Stimulated activated CD4-positive, alpha-beta T cell treated with anti-CD3 and anti-CD28 coated beads, Interleukin-12 subunit alpha, Interleukin-12 subunit beta, amount 100 ng/mL, for 24 hours (primary cell): ENCODE results near the gene GGACT.
A peak's percentile ranks its signal among the peaks of the same experiment; 100 is the strongest.

Experiments used
- DNase-seq, 2 experiments: peaks; one replicate each; pipeline ENCODE4 v3.0.0-alpha.2; 2020; ENCODE audit warnings: low read depth in 2 of 2

GGACT gene

DNA sequence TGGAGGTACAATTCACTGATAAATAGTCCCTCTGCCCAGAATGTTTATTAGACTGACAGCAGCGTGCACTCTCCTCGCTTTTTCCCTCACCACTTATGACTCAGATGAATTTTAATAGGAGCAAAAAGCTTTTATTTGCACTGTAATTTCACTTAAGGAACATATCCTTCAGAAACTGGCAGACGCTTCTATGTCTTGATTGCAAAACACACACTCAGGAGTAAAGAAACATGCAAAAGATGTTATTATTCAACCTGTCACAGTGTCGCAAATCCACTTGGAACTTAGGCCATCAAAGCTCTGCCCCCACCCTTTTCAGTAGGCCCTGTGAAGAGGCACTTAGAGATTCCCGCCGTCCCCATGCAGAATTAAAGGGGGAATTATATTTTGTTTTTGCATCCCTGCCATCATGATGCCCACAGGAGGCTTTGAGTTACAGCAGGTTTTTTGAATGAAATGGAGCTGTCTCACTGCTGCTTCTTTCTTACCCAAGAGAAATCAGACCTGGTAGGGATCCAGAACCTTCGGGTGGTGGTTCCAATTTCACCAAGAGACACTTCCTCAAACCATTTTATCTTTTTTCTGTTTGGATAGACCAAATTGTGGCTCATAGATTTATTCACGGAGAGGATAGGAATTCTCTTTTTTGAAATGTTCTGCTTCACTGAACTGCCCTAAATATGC lies 74.5 kb downstream of the GGACT start:
- no peak for DNase-seq

DNA sequence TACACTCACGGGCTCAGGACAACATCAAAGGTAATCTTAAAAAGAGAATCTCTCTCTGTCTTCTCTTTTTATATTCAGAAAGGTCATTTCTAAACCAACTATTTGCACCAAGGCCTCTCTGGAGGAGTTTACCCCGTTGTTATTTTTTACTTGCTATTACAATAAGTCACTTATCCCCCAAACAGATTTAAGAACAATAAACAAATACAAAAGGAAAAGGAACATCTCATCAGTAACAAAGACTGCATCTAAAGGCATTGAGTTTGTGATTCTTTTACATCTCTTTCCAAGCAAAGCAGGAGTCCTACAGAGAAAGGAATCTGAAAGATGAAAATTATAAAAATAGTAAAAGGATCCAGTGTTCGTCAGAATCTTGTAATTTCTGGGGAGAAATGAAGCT lies 75.4 kb downstream of the GGACT start:
- DNase-seq: no peak

DNA sequence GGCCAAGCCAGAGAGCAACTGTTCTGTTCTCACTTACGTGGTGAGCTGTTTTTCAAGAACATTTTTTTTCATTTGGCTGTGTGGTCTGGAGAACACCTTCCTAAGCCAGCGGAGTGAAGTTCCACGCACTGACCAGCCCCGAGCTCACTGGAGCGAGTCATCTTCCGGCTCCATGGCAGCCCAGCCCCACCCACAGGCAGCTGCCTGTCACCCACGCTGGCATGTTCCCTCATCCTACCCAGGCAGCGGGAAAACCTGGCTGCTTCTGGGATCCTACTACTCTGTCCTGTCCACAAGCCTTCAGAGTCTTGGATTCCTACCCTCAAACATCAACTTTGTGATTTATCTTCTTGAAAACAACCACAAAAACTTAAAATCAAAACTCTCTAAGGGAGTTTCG lies 76.2 kb downstream of the GGACT start:
- DNase-seq: no peak

DNA sequence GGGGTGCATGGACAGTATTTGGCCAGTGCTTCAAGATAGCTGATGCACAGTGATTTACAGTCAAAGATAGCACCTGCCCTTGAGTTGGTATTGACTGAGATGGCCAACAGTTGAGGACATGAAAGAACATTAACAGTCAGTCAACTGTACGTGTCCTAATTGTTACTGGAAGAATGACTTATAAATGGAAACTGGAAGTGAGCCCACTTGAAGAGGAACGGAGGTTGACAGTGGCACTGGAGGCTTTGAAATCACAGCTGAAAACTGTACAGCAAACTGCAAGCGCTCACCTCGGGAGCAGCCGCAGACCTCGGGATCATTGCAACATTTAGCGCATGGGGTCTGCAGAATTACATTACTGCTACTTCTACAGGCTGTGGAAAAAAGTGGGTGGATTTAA lies 77.1 kb downstream of the GGACT start:
- DNase-seq: no peak

DNA sequence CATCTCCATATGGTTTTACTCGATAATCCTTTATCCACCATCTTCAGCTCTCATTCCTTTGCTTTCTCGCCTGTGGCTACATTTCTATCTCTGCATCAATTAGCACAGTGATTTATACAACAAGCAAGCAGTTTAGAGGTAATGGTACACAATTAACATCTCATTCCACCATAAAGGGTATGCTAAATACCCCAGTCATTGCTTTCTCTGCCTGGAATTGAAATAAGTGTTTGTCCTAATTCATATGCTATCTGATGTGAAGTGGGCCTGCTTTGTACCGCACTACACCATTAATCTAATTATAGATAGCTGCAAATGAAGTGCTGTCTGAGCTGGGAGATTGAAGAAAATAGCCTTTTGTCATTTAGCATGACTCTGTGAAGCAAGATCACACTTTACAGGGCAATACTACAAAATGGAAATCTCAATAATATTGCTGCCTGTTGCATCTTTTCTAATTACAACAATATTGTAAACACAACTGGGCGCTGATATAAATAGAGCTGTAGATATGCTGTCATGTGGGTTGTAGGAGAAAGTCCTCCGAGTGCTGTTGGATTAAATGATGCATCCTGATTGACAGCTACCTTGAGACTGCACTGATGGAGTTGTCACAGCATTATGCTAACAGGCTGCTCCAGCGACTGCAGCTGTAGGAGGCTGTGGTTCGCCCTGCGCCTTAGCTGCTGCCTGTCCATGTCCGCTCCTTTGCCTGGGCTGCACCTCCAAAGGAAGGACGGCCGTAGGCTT lies 78.2 kb downstream of the GGACT start:
- no peak for DNase-seq

DNA sequence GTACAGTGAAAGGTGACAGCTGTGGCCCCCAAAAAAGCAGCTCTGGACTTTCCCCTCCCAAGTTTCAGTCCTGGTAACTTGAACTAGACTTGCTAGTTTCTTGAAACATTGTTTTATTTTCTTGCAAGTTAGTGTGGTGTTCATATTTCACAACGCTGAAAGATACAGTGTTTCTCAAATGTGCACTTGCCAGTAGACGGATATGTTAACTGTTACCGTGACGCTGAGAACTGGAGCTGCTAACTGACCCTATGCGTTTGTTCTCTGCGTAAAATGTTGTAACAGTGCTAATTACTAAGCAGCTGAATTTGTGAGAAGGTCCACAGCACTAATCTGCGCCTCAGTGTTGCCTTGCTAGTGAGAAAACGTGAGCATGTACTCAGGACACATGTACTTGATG lies 79.6 kb downstream of the GGACT start:
- no peak for DNase-seq

DNA sequence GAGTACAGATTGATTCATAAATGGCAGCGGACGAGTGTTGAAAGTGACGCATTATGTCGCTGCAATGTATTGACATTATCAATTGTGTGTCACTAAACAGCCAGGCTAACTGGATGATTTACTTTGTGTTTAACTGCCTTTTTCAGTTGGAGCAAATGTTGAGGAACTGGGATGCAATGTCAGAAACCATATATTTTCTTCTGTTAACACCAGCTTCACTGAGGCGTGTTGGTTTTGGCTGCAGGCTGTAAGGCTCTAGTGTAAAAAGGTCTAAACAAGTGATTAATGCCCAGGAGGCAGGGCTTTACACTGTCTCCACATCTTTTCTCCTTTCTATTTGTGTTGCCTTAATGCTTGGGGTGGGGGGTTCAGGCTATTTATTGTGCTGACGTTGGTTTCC lies 80.1 kb downstream of the GGACT start:
- DNase-seq: no peak

DNA sequence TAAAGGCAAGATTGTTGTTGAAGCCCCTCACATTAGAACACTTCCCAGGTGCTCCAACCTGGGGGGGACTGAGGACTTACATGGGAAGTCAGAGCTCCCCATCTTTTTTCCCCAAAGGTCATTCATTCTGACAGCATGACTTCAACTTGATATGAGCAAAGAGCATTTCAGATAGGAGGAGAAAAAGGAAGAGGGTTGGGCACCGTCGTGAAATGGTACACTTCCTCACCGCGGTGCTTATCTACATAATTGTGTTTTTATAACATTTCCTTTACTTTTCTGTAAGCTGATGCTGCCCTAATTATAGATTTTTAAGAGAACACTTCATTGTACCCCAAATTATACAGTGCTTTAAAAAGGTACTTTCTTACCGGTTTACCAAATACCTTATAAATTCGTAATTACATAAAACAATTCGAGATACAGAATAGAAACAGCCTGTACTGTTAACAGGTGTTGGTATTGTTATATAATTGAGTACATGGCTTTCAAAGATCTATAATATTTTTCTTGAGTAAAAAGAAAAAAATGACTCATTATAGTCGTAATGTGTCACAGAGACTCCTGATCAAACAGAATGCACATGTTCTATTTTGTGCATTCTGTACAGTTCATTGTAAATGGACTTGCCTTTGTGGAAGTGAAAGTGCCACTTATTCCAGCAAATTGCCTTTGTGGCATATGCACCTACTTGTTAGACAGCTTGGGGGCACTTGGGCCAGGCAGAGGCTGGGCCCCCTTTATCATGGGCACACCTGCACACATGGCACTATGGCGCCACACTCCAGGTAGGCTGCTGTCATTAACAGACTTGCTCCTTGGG lies 81.8 kb downstream of the GGACT start:
- DNase-seq: no peak

DNA sequence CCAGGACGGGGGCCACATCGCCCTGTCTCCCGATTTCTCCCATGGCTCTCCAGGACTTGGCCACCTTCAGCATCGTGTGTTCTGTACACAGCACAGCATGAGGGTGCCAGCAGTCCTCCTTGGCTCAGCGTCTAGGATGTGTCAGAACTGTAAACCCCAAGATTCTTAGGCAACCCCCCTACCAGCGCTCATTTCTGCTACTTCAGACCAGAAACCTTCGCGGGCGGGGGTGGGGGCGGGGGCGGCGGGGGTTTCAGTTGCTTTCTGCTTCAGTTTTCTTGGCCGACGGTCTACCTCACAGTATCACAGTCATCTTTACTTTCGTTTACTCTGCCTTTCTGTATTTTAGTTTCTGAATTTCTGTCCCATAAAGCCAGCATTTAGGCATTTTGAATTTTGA lies 82.4 kb downstream of the GGACT start:
- DNase-seq: peak; percentile 27 to 34

DNA sequence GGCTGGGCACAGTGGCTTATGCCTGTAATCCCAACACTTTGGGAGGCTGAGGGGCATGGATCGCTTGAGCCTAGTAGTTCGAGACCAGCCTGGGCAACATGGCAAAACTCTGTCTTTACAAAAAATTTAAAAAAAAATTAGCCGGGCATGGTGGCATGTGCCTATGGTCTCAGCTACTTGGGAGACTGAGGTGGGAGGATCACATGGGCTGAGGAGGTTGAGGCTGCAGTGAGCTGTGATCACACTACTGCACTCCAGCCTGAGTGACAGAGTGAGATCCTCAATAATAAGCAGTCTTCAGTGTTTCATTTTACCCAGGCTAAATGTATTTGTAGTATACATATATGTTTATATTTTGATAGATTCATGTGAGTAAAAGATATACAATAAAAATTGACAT lies 85.0 kb downstream of the GGACT start:
- no peak for DNase-seq

DNA sequence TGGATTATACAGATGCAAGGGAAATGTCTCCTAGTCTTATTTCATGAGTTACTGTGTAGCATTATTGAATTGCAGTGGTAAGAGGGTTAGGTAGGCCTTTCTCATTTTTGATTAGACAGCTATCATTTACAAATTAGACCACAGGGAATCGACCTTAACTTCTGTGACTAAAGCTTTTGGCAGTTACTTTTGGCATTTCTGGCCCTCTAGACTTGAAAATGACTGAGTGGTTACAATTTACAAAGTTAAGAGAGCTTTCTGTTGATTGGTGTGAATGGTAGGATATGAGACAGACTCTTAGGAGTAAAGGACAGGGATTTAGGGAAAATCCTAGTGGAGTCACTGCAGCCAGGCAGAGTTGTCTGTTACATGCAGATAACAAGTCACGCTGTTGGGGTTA lies 86.1 kb downstream of the GGACT start:
- no peak for DNase-seq

DNA sequence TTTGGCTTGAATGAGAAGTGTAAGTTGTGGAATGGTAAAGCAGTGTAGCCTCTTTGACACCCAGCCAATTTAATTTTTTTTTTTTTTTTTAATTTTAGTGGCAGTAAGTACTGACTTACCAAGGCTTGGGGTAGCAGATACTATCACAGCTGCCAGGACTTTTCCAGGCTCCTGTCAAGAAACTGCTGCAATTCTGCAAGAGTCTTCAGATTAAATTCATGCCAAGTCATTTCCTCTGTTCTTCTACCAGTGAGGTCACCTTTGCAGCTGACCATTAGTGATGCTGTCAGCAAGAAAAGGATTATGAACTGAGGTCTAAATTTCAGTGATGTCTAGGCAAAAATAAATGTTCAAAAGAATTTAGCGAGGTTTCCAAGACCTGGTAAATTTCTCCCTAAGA lies 91.2 kb downstream of the GGACT start:
- DNase-seq: no peak

DNA sequence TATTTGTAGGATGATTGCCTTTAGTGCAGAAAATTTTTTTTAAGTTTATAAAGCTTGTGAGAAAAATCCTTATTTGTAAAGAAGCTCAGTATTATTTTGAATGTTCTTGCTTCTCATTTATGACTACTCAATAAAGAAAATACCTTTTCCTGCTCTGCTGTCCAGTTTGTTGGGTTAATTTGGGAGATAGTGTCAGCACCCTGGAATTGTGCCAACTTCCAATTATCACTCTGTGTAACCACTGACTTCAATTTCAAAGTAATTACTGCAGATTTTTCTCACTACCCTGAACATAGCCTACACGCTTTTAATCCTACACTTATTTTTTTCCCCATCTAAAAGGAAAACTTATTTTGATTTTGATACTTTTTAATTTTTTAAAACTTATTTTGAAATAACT lies 93.1 kb downstream of the GGACT start:
- no peak for DNase-seq

DNA sequence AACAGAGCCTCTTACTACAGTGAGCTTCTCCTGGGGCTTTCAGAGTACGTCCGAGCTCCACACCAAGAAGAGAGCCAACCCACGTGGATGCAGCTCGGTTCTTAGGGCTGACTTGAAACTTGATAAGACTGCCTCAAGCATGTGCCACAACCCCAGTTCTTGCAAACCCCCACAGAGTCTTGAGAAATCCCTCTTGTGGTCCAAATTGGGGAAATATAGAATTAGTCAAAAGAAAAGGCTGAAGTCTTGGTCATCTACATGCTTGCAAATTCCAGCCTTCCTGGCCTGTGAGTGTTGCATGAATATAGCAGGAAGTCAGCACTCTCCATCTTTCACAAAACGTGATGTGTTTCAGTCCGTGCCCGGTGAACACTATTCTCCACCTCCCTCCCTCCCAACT lies 95.2 kb downstream of the GGACT start:
- DNase-seq: no peak

DNA sequence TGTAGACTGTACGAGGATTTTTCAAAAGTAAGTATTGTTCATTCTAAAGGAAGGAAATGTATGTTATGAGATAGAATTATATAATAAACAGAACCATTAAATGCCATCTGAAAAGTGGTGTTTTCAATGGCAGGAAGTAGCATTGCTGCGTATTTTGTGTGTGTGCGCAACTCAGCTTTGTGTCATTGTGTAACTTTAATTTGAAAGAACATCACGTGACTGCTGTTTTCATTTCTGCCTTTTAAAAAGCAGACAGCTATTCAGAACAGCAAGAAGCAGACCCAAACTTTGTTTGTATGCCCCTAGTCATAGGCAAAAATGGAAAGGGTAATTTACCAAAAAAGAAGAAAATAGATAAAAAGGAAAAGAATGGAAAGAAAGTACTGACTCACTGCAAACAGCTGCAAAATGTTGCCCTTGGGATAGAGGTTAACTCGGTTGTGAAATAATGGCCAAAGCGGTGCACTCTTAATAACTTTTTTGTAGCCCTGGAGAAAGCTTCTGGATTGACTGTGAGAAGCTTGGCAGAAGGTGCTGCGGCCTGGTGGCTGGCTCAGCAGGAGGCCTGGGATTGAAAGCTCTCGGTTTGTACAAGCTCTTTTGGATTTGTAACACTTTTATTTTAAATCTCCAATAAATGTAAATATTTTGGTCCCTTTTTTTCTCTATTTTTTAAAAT lies 97.3 kb downstream of the GGACT start:
- DNase-seq: no peak

DNA sequence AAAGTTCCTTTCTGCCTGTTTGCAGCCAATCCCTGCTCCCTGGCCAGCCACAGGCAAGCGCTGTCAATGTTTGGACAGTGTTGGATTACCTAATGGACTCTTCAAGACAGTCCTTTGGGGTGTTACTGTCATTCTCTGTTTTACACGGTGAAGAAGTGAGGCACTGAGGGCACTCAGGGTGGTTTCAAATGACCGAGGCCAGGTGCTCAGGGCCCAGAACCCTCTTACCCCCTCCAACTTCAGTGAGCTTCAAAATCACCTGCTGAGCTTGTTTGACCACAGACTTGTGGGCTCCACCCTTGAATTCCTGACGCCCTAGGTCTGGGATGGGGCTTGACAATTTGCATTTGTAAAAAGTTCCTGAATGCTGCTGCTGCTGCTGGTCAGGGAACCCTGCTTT lies 97.9 kb downstream of the GGACT start:
- no peak for DNase-seq

DNA sequence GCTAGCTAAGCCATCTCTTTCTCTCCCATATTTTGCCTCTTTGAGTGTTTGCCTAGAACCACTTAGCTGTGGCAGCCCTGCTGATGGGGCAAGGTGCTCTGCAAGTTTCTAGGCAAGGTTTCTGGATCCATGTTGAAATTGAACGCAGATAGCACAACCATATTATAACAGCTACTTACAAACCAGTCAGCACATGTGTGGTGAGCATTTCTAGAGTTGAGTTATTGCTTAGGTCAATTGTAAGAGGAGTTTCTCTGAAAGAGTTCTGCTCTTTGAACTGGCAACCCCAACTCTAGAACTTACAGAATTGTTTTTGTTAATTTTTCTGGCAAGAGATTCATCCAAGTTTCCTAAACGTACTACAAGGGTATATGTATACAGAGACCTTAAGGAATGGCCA lies 103.3 kb downstream of the GGACT start:
- DNase-seq: no peak

DNA sequence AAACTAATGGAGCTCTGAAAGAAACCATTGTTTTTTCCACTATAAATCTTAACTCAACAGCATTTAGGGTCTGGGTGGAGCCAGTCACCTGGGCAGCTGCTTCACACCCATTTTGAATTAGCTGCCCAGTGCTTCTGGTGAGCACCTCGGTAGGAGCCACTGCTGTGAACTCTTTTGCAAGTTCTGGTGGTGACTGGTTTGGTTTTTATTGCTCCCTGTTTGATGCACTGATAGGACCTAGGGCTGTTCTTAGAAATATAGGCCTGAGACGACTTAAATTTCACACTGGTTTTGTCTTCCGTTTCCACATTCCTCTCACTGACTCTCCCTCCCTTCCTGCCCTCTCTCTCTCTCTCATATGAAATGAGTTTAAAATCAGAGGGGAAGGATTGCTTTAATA lies 103.9 kb downstream of the GGACT start:
- no peak for DNase-seq

DNA sequence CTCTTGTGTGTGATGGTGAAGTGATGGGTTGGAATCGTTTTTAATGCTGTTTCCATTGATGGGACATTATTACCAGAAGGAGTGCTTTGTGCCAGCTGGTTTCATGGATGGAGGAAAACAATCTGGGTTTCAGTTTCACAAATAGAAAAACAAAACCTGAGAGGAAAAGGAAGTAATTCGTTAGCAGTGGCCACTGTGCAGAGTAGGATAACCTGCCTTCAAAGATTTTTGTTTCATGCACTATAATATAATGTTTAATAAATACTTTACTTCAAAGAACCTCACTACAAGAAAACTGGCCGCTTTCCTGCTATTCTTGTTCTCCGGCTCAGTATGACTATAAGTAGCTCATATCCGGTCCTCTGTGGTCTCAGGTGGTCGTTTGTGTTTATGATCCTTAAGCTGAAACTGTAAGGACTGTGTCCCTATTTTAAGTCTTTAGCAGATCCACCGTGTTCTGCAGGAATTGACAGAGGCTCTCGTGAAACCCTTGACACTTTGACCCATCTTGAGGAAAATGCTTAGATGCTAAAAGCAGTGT lies 104.7 kb downstream of the GGACT start:
- no peak for DNase-seq

DNA sequence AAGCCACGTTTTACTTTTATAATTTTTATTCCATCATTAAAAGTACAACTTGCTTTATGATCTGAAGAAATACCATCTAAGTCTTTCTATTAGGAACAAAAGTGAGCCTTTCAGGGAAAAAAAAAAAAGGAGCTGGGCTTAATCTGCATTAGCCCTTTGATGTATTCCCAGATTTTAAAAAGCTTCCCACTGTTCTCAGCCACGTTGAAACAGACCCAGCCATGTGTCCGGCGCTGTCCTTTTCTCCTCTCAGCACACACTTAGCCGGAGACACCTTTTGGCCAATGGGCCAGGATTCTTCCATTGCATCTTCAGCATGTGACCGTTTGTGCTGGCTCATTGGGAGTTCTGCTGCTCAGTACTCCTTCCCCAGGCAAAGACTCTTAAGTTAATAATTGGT lies 105.5 kb downstream of the GGACT start:
- no peak for DNase-seq

DNA sequence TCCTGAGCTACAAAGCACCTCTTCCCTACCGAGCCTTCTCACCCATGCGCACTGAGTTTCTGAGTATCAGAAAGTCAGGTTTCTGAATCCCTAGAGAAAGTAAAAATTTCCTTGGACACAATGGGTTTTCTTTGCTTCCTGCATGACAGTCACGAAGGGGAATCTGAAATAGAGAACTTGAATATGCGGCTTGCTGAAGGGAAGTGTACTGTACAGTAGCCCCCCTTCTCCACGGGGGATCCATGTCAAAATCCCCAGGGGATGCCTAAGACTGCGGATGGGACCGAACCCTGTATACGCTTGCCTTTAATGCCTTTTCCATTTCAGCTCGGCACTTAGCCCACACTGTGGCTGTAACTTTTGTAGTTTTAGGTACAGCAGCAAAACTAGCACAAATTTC lies 107.9 kb downstream of the GGACT start:
- no peak for DNase-seq
